Fibroblast of lung (primary cell): ENCODE data around the gene CDC14B. TPM values are rescaled to one million over a fixed set of nuclear protein-coding genes. Genes with fewer than 3 reads are reported as not detected.

Experiments
- DNase-seq, 2 donors: peaks; one replicate each; pipeline versions ENCODE4 v3.0.0 to v3.0.0-alpha.2; 2010; ENCODE audit warnings: low read depth in 2 of 2
- H2AFZ ChIP-seq: 2 replicates; pipeline ENCODE4 v1.5.1; 2012; ENCODE audit warnings: low read length, control low read depth, inconsistent platforms
- H3K27ac ChIP-seq: 2 replicates; pipeline ENCODE4 v1.5.1; 2011; ENCODE audit warnings: low read length, control low read depth; ENCODE audit not compliant: insufficient read depth
- H3K27me3 ChIP-seq: 2 replicates; pipeline ENCODE4 v1.5.1; 2011; ENCODE audit warnings: mild to moderate bottlenecking, low read length; ENCODE audit not compliant: control insufficient read depth, insufficient read depth
- H3K36me3 ChIP-seq: 2 replicates; pipeline ENCODE4 v1.5.1; 2011; ENCODE audit warnings: low read length; ENCODE audit not compliant: control insufficient read depth, insufficient read depth
- H3K4me1 ChIP-seq: 2 replicates; pipeline ENCODE4 v1.5.1; 2011; ENCODE audit warnings: low read length; ENCODE audit not compliant: control insufficient read depth, insufficient read depth; ENCODE audit errors: extremely low read depth
- H3K4me2 ChIP-seq: 2 replicates; pipeline ENCODE4 v1.5.1; 2011; ENCODE audit warnings: low read length, control low read depth; ENCODE audit not compliant: insufficient read depth; ENCODE audit errors: extremely low read depth
- H3K4me3 ChIP-seq, 4 experiments: fragments of 200-600 bp in 1 of 4; sonication (generic) in 1 of 4; replicated peaks in 1 of 4; 2 replicates each; pipeline ENCODE4 v1.5.1; 2011 to 2016; ENCODE audit warnings: low read length in 4 of 4, low read depth in 3 of 4, mild to moderate bottlenecking in 3 of 4, control low read depth in 2 of 4, inconsistent platforms in 1 of 4, mixed read lengths in 1 of 4; ENCODE audit not compliant: insufficient read depth in 1 of 4; ENCODE audit errors: control extremely low read depth in 1 of 4
- H3K79me2 ChIP-seq: 2 replicates; pipeline ENCODE4 v1.5.1; 2012; ENCODE audit warnings: mild to moderate bottlenecking, low read length, inconsistent platforms; ENCODE audit not compliant: control insufficient read depth, insufficient read depth
- H3K9ac ChIP-seq: 2 replicates; pipeline ENCODE4 v1.5.1; 2011; ENCODE audit warnings: mild to moderate bottlenecking, low read length, control low read depth; ENCODE audit not compliant: insufficient read depth
- H3K9me3 ChIP-seq: 2 replicates; pipeline ENCODE4 v1.5.1; 2012; ENCODE audit warnings: low read depth, low read length; ENCODE audit not compliant: control insufficient read depth, insufficient read depth
- H4K20me1 ChIP-seq: 2 replicates; pipeline ENCODE4 v1.5.1; 2011; ENCODE audit warnings: low read length; ENCODE audit not compliant: control insufficient read depth, insufficient read depth; ENCODE audit errors: extremely low read depth
- CTCF ChIP-seq, 2 donors: IDR thresholded peaks in 1 of 2; conservative IDR thresholded peaks in 1 of 2; 1 replicate in 1 of 2; 2 replicates in 1 of 2; pipeline ENCODE4 v1.5.1; 2011 to 2012; ENCODE audit warnings: low read length in 2 of 2, control low read depth in 1 of 2, inconsistent platforms in 1 of 2, low read depth in 1 of 2, mild to moderate bottlenecking in 1 of 2
- EZH2 ChIP-seq: IDR thresholded peaks from 2 replicates; pipeline ENCODE4 v1.5.1; 2012; ENCODE audit warnings: low read length, control low read depth, mild to moderate bottlenecking; ENCODE audit errors: missing control alignments
- polyA plus RNA-seq, 2 donors: library from polyadenylated mRNA; depleted of rRNA in 1 of 2; stranded (reverse) in 1 of 2; unstranded in 1 of 2; fragments of >200 nt; gene quantifications; 2 replicates each; pipeline ENCODE4 v1.2.1, GENCODE V29; 2011 to 2012; ENCODE audit warnings: missing spikeins in 1 of 2
- total RNA-seq: library from RNA; depleted of rRNA; stranded (reverse); fragments of >200 nt; gene quantifications from 2 replicates; pipeline ENCODE4 v1.2.1, GENCODE V29; 2014

CDC14B gene
- total and polyA plus RNA-seq, 2 donors (not counting 1 experiment from before 2014, with no cell fraction given): 38.0 to 68.5 TPM

- H3K36me3 ChIP-seq: no peaks in the 10 kb centered on the region
- no peak overlapping the region for H3K9ac ChIP-seq
- no peak for TF ChIP-seq EZH2
- no peak for TF ChIP-seq CTCF (conservative IDR thresholded peaks at IDR 0.05 in 1 of 2, IDR thresholded peaks at IDR 0.05 in 1 of 2; ENCODE audit: low read depth in 1 of 2, low read length in 2 of 2)
- H3K4me3 ChIP-seq: no peak overlapping the region
- H3K79me2 ChIP-seq: no peaks in the 10 kb centered on the region
- H4K20me1 ChIP-seq: no peaks in the 10 kb centered on the region
- peaks cover 24% of the 10 kb centered on the region for H3K4me1 ChIP-seq
- peak overlapping the region; percentile 55 for H3K4me2 ChIP-seq
- H3K27me3 ChIP-seq: no peaks in the 10 kb centered on the region
- H2AFZ ChIP-seq: no peak overlapping the region
- peak overlapping the region; percentile 75 for H3K27ac ChIP-seq
- H3K9me3 ChIP-seq: no peaks in the 10 kb centered on the region
- peak; percentile 21 to 81 for DNase-seq
Measured at GRCh38 chr9:96554801-96555566, 64.7 kb downstream of the CDC14B start.

DNA sequence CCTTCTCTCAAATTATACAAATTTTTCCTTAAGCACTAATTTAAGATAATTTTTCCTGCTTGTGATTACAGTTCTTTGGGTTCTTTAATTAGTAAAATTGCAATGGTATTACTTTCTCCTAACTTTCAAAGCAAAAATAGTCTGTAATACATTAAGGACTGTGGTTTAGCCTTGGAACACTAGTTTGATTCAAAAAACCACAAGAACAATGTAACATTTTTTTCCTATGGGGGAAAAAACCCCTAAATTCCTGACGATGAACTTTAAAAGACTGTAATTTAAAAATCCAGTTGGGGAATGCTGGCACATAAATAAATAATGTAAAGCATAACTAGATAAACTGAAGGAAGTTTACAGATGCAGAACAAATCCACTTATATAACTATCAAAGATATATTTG, 65.3 kb downstream of the CDC14B start:
- Histone ChIP-seq H4K20me1 (no peaks in the 10 kb centered on the region), H3K4me3 (no peak overlapping the region), H3K27ac (peak overlapping the region; percentile 75), H3K36me3 (no peaks in the 10 kb centered on the region), H3K9me3 (no peaks in the 10 kb centered on the region), H3K79me2 (no peaks in the 10 kb centered on the region), H3K4me1 (peaks cover 24% of the 10 kb centered on the region), H3K9ac (no peak overlapping the region), H2AFZ (no peak overlapping the region), H3K27me3 (no peaks in the 10 kb centered on the region), H3K4me2 (no peak overlapping the region)
- peak; percentile 8 to 73 for DNase-seq
- TF ChIP-seq EZH2: no peak
- TF ChIP-seq CTCF (conservative IDR thresholded peaks at IDR 0.05 in 1 of 2, IDR thresholded peaks at IDR 0.05 in 1 of 2; ENCODE audit: low read depth in 1 of 2, low read length in 2 of 2): no peak

DNA sequence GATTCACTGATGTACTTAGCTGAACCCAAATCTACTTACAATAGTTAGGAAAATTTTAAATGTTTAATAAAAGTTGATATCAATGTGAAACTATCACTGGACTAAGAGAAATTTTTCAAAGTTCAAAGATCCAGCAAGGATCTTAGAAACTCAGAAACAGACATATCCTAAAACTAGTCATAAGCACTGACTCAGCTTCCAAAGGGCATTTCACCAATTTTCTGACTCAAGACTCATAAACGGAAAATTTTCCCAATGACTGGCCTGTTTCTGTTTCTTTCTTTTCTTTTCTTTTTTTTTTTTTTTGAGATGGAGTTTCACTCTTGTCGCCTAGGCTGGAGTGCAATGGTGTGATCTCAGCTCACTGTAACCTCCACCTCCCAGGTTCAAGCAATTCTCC, 66.6 kb downstream of the CDC14B start:
- Histone ChIP-seq H3K4me3 (no peak overlapping the region), H3K9me3 (no peaks in the 10 kb centered on the region), H3K27me3 (no peaks in the 10 kb centered on the region), H4K20me1 (no peaks in the 10 kb centered on the region), H3K36me3 (no peaks in the 10 kb centered on the region), H3K27ac (peak overlapping the region; percentile 75), H3K9ac (no peak overlapping the region), H3K4me1 (peaks cover 24% of the 10 kb centered on the region), H3K79me2 (no peaks in the 10 kb centered on the region), H2AFZ (no peak overlapping the region), H3K4me2 (peak overlapping the region; percentile 73)
- TF ChIP-seq EZH2: no peak
- TF ChIP-seq CTCF (conservative IDR thresholded peaks at IDR 0.05 in 1 of 2, IDR thresholded peaks at IDR 0.05 in 1 of 2; ENCODE audit: low read depth in 1 of 2, low read length in 2 of 2): no peak
- DNase-seq: peak; percentile 78 to 88
